Heart left ventricle (tissue), 13 donors: ENCODE measurements around the gene EVI5L.

Experiments used
- POLR2A ChIP-seq, 2 donors: fragments of 450-650 bp; IDR thresholded peaks; one replicate each; pipeline ENCODE4 v1.6.1; 2017; ENCODE audit warnings: antibody characterized with exemption in 2 of 2, mild to moderate bottlenecking in 2 of 2, moderate library complexity in 2 of 2
- TF ChIP-seq, protein P1 (sequence below), 12 donors: fragments of 200-600 bp; sonication (generic) in 4 of 12; IDR thresholded peaks; one replicate each; pipeline versions ENCODE4 v1.5.0 to v1.8.0; 2018 to 2022; ENCODE audit warnings: antibody characterized with exemption in 12 of 12, mild to moderate bottlenecking in 5 of 12
- donor health status: ischemic (EF 13 %, LVEDD 7.1; RV severe dilation, severe dysfunction).
- donor health status: DM: no; HTN: yes; CAD: no.
- donor health status: DM: no; HTN: no; CAD: no.
- donor health status: ischemic (EF 25% LVEDD 6.9; RV normal size, moderate dysfunction).
- donor health status: ischemic (EF 25% LVEDD 5.7; RV mildly dilated, moderate dysfunction).
- donor health status: ischemic (EF 35%, LVEDD 5.7; RV mildly dilated, moderate dysfunction).
- donor health status: nonischemic (EF 11% LVEDD 7.7; RV severe dilation, severe dysfunction).
- donor health status: DM: yes; HTN: yes; CAD: no.
- donor health status: PGD.
- donor health status: ischemic (EF 29% LVEDD 5.4; RV normal size, mild dysfunction).
- donor health status: nonischemic (EF 23%, LVEDD 6.1; RV moderate dilation, normal function).

DNA sequence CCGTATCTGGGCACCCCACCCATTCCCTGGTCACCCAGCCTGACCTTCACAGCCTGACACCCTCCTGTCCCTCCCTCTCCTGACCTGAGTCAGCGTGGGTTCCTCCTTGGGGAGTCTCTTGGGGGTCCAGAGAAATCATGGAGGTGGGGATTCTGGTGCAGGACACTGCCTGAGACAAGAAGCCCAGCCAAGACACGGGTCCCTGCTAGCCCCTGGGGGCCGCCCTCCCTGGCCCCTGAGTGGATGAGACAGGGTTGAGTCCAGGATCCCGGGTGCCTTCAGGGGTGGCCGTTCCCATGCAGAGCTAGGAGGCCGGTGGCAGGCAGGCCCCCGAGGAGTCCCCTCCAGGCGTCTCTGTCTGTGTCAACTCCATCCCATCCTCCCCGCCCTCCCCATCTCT lies 75.2 kb downstream of the EVI5L start:
- TF ChIP-seq, protein P1, sequence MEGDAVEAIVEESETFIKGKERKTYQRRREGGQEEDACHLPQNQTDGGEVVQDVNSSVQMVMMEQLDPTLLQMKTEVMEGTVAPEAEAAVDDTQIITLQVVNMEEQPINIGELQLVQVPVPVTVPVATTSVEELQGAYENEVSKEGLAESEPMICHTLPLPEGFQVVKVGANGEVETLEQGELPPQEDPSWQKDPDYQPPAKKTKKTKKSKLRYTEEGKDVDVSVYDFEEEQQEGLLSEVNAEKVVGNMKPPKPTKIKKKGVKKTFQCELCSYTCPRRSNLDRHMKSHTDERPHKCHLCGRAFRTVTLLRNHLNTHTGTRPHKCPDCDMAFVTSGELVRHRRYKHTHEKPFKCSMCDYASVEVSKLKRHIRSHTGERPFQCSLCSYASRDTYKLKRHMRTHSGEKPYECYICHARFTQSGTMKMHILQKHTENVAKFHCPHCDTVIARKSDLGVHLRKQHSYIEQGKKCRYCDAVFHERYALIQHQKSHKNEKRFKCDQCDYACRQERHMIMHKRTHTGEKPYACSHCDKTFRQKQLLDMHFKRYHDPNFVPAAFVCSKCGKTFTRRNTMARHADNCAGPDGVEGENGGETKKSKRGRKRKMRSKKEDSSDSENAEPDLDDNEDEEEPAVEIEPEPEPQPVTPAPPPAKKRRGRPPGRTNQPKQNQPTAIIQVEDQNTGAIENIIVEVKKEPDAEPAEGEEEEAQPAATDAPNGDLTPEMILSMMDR (IDR thresholded peaks at IDR 0.05): no peak
- TF ChIP-seq POLR2A (IDR thresholded peaks at IDR 0.05): no peak
